SJSA1 (cell line): ENCODE results near the gene PRKD1. TPM values are rescaled to one million over a fixed set of nuclear protein-coding genes. Genes with fewer than 3 reads are reported as not detected.

ENCODE experiments used
- DNase-seq, 2 experiments: peaks; one replicate each; pipeline ENCODE4 v3.0.0-alpha.2; 2015 to 2020; ENCODE audit warnings: low spot score in 2 of 2, low read depth in 1 of 2
- H3K27ac ChIP-seq: fragments of 250-450 bp; sonication (Bioruptor Pico); 2 replicates; pipeline ENCODE4 v1.5.1; 2020; ENCODE audit warnings: mild to moderate bottlenecking, moderate library complexity
- H3K27me3 ChIP-seq: fragments of 250-450 bp; sonication (Bioruptor Pico); replicated peaks from 2 replicates; pipeline ENCODE4 v1.5.1; 2020; ENCODE audit warnings: mild to moderate bottlenecking, moderate library complexity
- H3K36me3 ChIP-seq: fragments of 250-450 bp; sonication (Bioruptor Pico); 2 replicates; pipeline ENCODE4 v1.5.1; 2020; ENCODE audit warnings: mild to moderate bottlenecking
- H3K4me1 ChIP-seq: fragments of 250-450 bp; sonication (Bioruptor Pico); replicated peaks from 2 replicates; pipeline ENCODE4 v1.6.1; 2021; ENCODE audit warnings: mild to moderate bottlenecking
- H3K4me3 ChIP-seq: fragments of 250-450 bp; sonication (Bioruptor Pico); 2 replicates; pipeline ENCODE4 v1.5.1; 2020; ENCODE audit warnings: mild to moderate bottlenecking
- H3K9me3 ChIP-seq: fragments of 250-450 bp; sonication (Bioruptor Pico); replicated peaks from 2 replicates; pipeline ENCODE4 v1.5.1; 2020; ENCODE audit warnings: mild to moderate bottlenecking
- total RNA-seq: library from RNA; depleted of rRNA; stranded (reverse); fragments of >200 nt; shearing (Covaris generic); gene quantifications from 2 replicates; pipeline ENCODE4 v1.2.3, GENCODE V29; 2014

PRKD1 gene
- total RNA-seq, 1 experiment from 2014 or later, result 6.4 TPM

GRCh38 chr14:29643433-29644211 lies 284.0 kb downstream of the PRKD1 start:
- DNase-seq, result no peak
- H3K27ac ChIP-seq, result no peak overlapping the region

GRCh38 chr14:29637411-29637810 lies 290.2 kb downstream of the PRKD1 start:
- peak in 1 of 2 experiments; percentile 6 for DNase-seq
- H3K4me3 ChIP-seq, result no peak overlapping the region
- H3K9me3 ChIP-seq, result no peaks in the 10 kb centered on the region
- no peaks in the 10 kb centered on the region for H3K4me1 ChIP-seq
- no peaks in the 10 kb centered on the region for H3K27me3 ChIP-seq
- H3K36me3 ChIP-seq, result no peaks in the 10 kb centered on the region
- no peak overlapping the region for H3K27ac ChIP-seq

More at GRCh38 chr14:29643433-29644211, 284.0 kb downstream of the PRKD1 start:
- Histone ChIP-seq H3K4me1 (no peaks in the 10 kb centered on the region), H3K9me3 (peaks cover 10% of the 10 kb centered on the region), H3K27me3 (no peaks in the 10 kb centered on the region), H3K4me3 (no peak overlapping the region), H3K36me3 (no peaks in the 10 kb centered on the region)

- Histone ChIP-seq H3K27me3 (no peaks in the 10 kb centered on the region), H3K4me1 (no peaks in the 10 kb centered on the region), H3K27ac (no peak overlapping the region), H3K36me3 (no peaks in the 10 kb centered on the region), H3K9me3 (no peaks in the 10 kb centered on the region), H3K4me3 (no peak overlapping the region)
- DNase-seq, result no peak
Measured at GRCh38 chr14:29636870-29637269, 290.8 kb downstream of the PRKD1 start.

GRCh38 chr14:29630566-29631160 lies 297.0 kb downstream of the PRKD1 start:
- no peak for DNase-seq
- H3K9me3 ChIP-seq, result no peaks in the 10 kb centered on the region
- H3K27ac ChIP-seq, result no peak overlapping the region
- no peaks in the 10 kb centered on the region for H3K27me3 ChIP-seq
- H3K4me3 ChIP-seq, result no peak overlapping the region
- no peaks in the 10 kb centered on the region for H3K36me3 ChIP-seq
- H3K4me1 ChIP-seq, result no peaks in the 10 kb centered on the region

GRCh38 chr14:29629839-29630238 lies 297.8 kb downstream of the PRKD1 start:
- H3K4me3 ChIP-seq, result no peak overlapping the region
- no peak overlapping the region for H3K27ac ChIP-seq
- no peaks in the 10 kb centered on the region for H3K4me1 ChIP-seq
- H3K9me3 ChIP-seq, result no peaks in the 10 kb centered on the region
- no peaks in the 10 kb centered on the region for H3K27me3 ChIP-seq
- no peaks in the 10 kb centered on the region for H3K36me3 ChIP-seq
- no peak for DNase-seq

- Histone ChIP-seq H3K4me3 (no peak overlapping the region), H3K27ac (no peak overlapping the region), H3K27me3 (no peaks in the 10 kb centered on the region), H3K36me3 (no peaks in the 10 kb centered on the region), H3K4me1 (no peaks in the 10 kb centered on the region), H3K9me3 (no peaks in the 10 kb centered on the region)
- DNase-seq, result no peak
Measured at GRCh38 chr14:29627137-29627536, 300.5 kb downstream of the PRKD1 start.

- no peak for DNase-seq
Measured at GRCh38 chr14:29618323-29619067, 309.2 kb downstream of the PRKD1 start.

GRCh38 chr14:29616922-29617321 lies 310.7 kb downstream of the PRKD1 start:
- no peaks in the 10 kb centered on the region for H3K9me3 ChIP-seq

More at GRCh38 chr14:29618323-29619067, 309.2 kb downstream of the PRKD1 start:
- H3K27ac ChIP-seq, result no peak overlapping the region
- no peaks in the 10 kb centered on the region for H3K27me3 ChIP-seq
- no peak overlapping the region for H3K4me3 ChIP-seq
- H3K4me1 ChIP-seq, result no peaks in the 10 kb centered on the region
- no peaks in the 10 kb centered on the region for H3K9me3 ChIP-seq
- no peaks in the 10 kb centered on the region for H3K36me3 ChIP-seq

GRCh38 chr14:29608861-29609260 lies 318.8 kb downstream of the PRKD1 start:
- DNase-seq, result no peak
- Histone ChIP-seq H3K27ac (no peak overlapping the region), H3K9me3 (no peaks in the 10 kb centered on the region), H3K4me1 (no peaks in the 10 kb centered on the region), H3K4me3 (no peak overlapping the region), H3K36me3 (no peaks in the 10 kb centered on the region), H3K27me3 (no peaks in the 10 kb centered on the region)

More at GRCh38 chr14:29616922-29617321, 310.7 kb downstream of the PRKD1 start:
- Histone ChIP-seq H3K36me3 (no peaks in the 10 kb centered on the region), H3K27me3 (no peaks in the 10 kb centered on the region), H3K4me3 (no peak overlapping the region), H3K4me1 (no peaks in the 10 kb centered on the region), H3K27ac (no peak overlapping the region)
- DNase-seq, result no peak

GRCh38 chr14:29607169-29607568 lies 320.5 kb downstream of the PRKD1 start:
- Histone ChIP-seq H3K9me3 (no peaks in the 10 kb centered on the region), H3K27ac (no peak overlapping the region), H3K4me1 (no peaks in the 10 kb centered on the region), H3K4me3 (no peak overlapping the region), H3K36me3 (no peaks in the 10 kb centered on the region), H3K27me3 (no peaks in the 10 kb centered on the region)
- DNase-seq, result no peak

- H3K4me3 ChIP-seq, result no peak overlapping the region
- DNase-seq, result no peak
- no peaks in the 10 kb centered on the region for H3K9me3 ChIP-seq
- H3K27me3 ChIP-seq, result no peaks in the 10 kb centered on the region
- no peaks in the 10 kb centered on the region for H3K36me3 ChIP-seq
- H3K4me1 ChIP-seq, result no peaks in the 10 kb centered on the region
- no peak overlapping the region for H3K27ac ChIP-seq
Measured at GRCh38 chr14:29603696-29604095, 324.0 kb downstream of the PRKD1 start.

GRCh38 chr14:29601616-29602015 lies 326.0 kb downstream of the PRKD1 start:
- no peaks in the 10 kb centered on the region for H3K4me1 ChIP-seq
- no peaks in the 10 kb centered on the region for H3K27me3 ChIP-seq
- no peak overlapping the region for H3K27ac ChIP-seq
- H3K9me3 ChIP-seq, result no peaks in the 10 kb centered on the region
- no peaks in the 10 kb centered on the region for H3K36me3 ChIP-seq
- DNase-seq, result no peak
- H3K4me3 ChIP-seq, result no peak overlapping the region

GRCh38 chr14:29587761-29588470 lies 339.7 kb downstream of the PRKD1 start:
- no peaks in the 10 kb centered on the region for H3K9me3 ChIP-seq
- H3K4me1 ChIP-seq, result no peaks in the 10 kb centered on the region
- H3K4me3 ChIP-seq, result no peak overlapping the region
- H3K27ac ChIP-seq, result no peak overlapping the region
- DNase-seq, result no peak
- no peaks in the 10 kb centered on the region for H3K27me3 ChIP-seq
- no peaks in the 10 kb centered on the region for H3K36me3 ChIP-seq
